K562 (cell line): ENCODE results near the gene BTN3A1. TPM values are rescaled to one million over a fixed set of nuclear protein-coding genes. Genes with fewer than 3 reads are reported as not detected.
A peak's percentile ranks its signal among the peaks of the same experiment; 100 is the strongest.

Experiments used
- ADNP ChIP-seq: fragments of 200-800 bp; sonication (Bioruptor generic); IDR thresholded peaks from 2 replicates; pipeline ENCODE4 v1.6.1; 2016; ENCODE audit warnings: missing genetic modification characterization, missing compliant biosample characterization
- CBX1 ChIP-seq: sonication (generic); IDR thresholded peaks from 2 replicates; pipeline ENCODE4 v1.6.1; 2016; ENCODE audit warnings: antibody characterized with exemption, low read depth, mild to moderate bottlenecking
- CHD1 ChIP-seq: fragments of 200-600 bp; sonication (generic); IDR thresholded peaks from one replicate; pipeline ENCODE4 v1.6.1; 2012; ENCODE audit warnings: mild to moderate bottlenecking, moderate library complexity, low read length, inconsistent platforms
- EP400 ChIP-seq: fragments of 450-650 bp; IDR thresholded peaks from 2 replicates; pipeline ENCODE4 v1.6.1; 2017; ENCODE audit warnings: antibody characterized with exemption, mild to moderate bottlenecking, moderate library complexity
- FOXJ2 ChIP-seq: fragments of 200-800 bp; sonication (Bioruptor generic); IDR thresholded peaks from 2 replicates; pipeline ENCODE4 v1.6.1; 2016; ENCODE audit warnings: missing genetic modification characterization, missing compliant biosample characterization
- GATA2 ChIP-seq: sonication (generic); formaldehyde crosslinking; IDR thresholded peaks from 2 replicates; pipeline ENCODE4 v1.4.0; 2020; ENCODE audit warnings: mild to moderate bottlenecking, missing genetic modification reagents
- HOXB6 ChIP-seq: fragments of 250-450 bp; sonication (Bioruptor Pico); IDR thresholded peaks from 2 replicates; pipeline ENCODE4 v1.5.1; 2022; ENCODE audit warnings: mild to moderate bottlenecking, borderline replicate concordance
- LEF1 ChIP-seq: fragments of 450-650 bp; IDR thresholded peaks from 2 replicates; pipeline ENCODE4 v1.6.1; 2016; ENCODE audit warnings: mild to moderate bottlenecking
- MXI1 ChIP-seq: IDR thresholded peaks from 2 replicates; pipeline ENCODE4 v1.6.1; 2011; ENCODE audit warnings: low read depth, mild to moderate bottlenecking, improper control_type of control experiment, low read length
- POLR2B ChIP-seq: fragments of 450-650 bp; IDR thresholded peaks from 2 replicates; pipeline ENCODE4 v1.6.1; 2018; ENCODE audit warnings: low read depth; ENCODE audit not compliant: partially characterized antibody
- RBM17 ChIP-seq: fragments of 200-400 bp; formaldehyde crosslinking; IDR thresholded peaks from 2 replicates; pipeline ENCODE4 v1.6.1; 2017; ENCODE audit warnings: low read depth, mild to moderate bottlenecking, low read length, borderline replicate concordance
- SLC30A9 ChIP-seq: fragments of 250-450 bp; sonication (Bioruptor Pico); IDR thresholded peaks from 2 replicates; pipeline ENCODE4 v1.8.0; 2022; ENCODE audit warnings: mild to moderate bottlenecking, moderate library complexity
- SP2 ChIP-seq: IDR thresholded peaks from 2 replicates; pipeline ENCODE4 v1.6.1; 2011; ENCODE audit warnings: mild to moderate bottlenecking, low read depth, low read length, moderate library complexity; ENCODE audit not compliant: poor library complexity, severe bottlenecking; ENCODE audit errors: extremely low read depth
- TEAD1 ChIP-seq, 2 experiments: fragments of 450-650 bp in 1 of 2; sonication (generic) in 1 of 2; formaldehyde crosslinking; IDR thresholded peaks; 2 replicates each; pipeline versions ENCODE4 v1.4.0 to v1.8.0; 2020 to 2022; ENCODE audit warnings: mild to moderate bottlenecking in 2 of 2, missing genetic modification reagents in 1 of 2
- TRIM24 ChIP-seq, 2 experiments: fragments of 450-650 bp; IDR thresholded peaks; 2 replicates each; pipeline ENCODE4 v1.6.1; 2016
- TSC22D4 ChIP-seq: fragments of 450-650 bp; IDR thresholded peaks from 2 replicates; pipeline ENCODE4 v1.6.1; 2016; ENCODE audit warnings: missing genetic modification characterization, missing biosample characterization, control low read depth
- ZBTB8A ChIP-seq: fragments of 450-650 bp; IDR thresholded peaks from 2 replicates; pipeline ENCODE4 v1.6.1; 2018; ENCODE audit warnings: mild to moderate bottlenecking, moderate library complexity; ENCODE audit not compliant: partially characterized antibody
- ZC3H8 ChIP-seq: fragments of 450-650 bp; IDR thresholded peaks from 2 replicates; pipeline ENCODE4 v1.6.1; 2017
- ZKSCAN1 ChIP-seq: fragments of 150-350 bp; IDR thresholded peaks from 2 replicates; pipeline ENCODE4 v1.6.1; 2016; ENCODE audit warnings: low read depth, low read length
- ZNF263 ChIP-seq: sonication (generic); formaldehyde crosslinking; IDR thresholded peaks from 2 replicates; pipeline ENCODE4 v1.8.0; 2022; ENCODE audit warnings: mild to moderate bottlenecking, missing genetic modification reagents, borderline replicate concordance
- ZNF274 ChIP-seq: IDR thresholded peaks from 2 replicates; pipeline ENCODE4 v1.6.1; 2011; ENCODE audit warnings: low read depth, mild to moderate bottlenecking, low read length, moderate library complexity, borderline replicate concordance
- ZNF695 ChIP-seq: fragments of 450-650 bp; formaldehyde crosslinking; IDR thresholded peaks from 2 replicates; pipeline ENCODE4 v1.4.0; 2020; ENCODE audit warnings: mild to moderate bottlenecking, moderate library complexity
- ZNF830 ChIP-seq: fragments of 250-450 bp; sonication (Bioruptor Pico); IDR thresholded peaks from 2 replicates; pipeline ENCODE4 v1.5.0; 2021; ENCODE audit warnings: mild to moderate bottlenecking
- polyA plus RNA-seq, 8 experiments: library from polyadenylated mRNA; depleted of rRNA in 4 of 8; stranded (reverse) in 5 of 8; unstranded in 3 of 8; fragments of >200 nt; fragmentation: Nextera tagmentation in 2 of 8; fragmentation: Illumina TruSeq in 1 of 8; extraction: Ambion mirVana in 2 of 8; extraction: Trizol in 1 of 8; gene quantifications; 2 replicates each; pipeline versions ENCODE4 v1.2.1 to v1.2.3, GENCODE V29; 2011 to 2014; ENCODE audit warnings: inconsistent platforms in 1 of 8, missing spikeins in 1 of 8
- total RNA-seq, 7 experiments: library from RNA; depleted of rRNA in 6 of 7; stranded (reverse); fragments of >200 nt in 6 of 7; fragmentation: Illumina TruSeq in 2 of 7; extraction: Trizol in 2 of 7; gene quantifications; 2 replicates each; pipeline versions ENCODE4 v1.2.1 to v1.2.3, GENCODE V29; 2011 to 2021; ENCODE audit warnings: low replicate concordance in 1 of 7
- TF ChIP-seq, protein P1 (sequence below): fragments of 250-450 bp; sonication (Bioruptor Pico); IDR thresholded peaks from 2 replicates; pipeline ENCODE4 v1.5.0; 2020; ENCODE audit warnings: mild to moderate bottlenecking
- TF ChIP-seq, protein P2 (sequence below): sonication (generic); formaldehyde crosslinking; IDR thresholded peaks from 2 replicates; pipeline ENCODE4 v1.8.0; 2023; ENCODE audit warnings: missing genetic modification reagents, mild to moderate bottlenecking, borderline replicate concordance
- TF ChIP-seq, protein P3 (sequence below): fragments of 250-450 bp; sonication (Bioruptor Pico); IDR thresholded peaks from 2 replicates; pipeline ENCODE4 v1.8.0; 2021; ENCODE audit warnings: moderate library complexity, mild to moderate bottlenecking, inconsistent platforms

Gene BTN3A1
- total and polyA plus RNA-seq, 9 of the 15 experiments (the other 6 are each of a cell fraction or from before 2014, with no cell fraction given) = 0.84 to 8.5 (median 3.9) TPM

DNA sequence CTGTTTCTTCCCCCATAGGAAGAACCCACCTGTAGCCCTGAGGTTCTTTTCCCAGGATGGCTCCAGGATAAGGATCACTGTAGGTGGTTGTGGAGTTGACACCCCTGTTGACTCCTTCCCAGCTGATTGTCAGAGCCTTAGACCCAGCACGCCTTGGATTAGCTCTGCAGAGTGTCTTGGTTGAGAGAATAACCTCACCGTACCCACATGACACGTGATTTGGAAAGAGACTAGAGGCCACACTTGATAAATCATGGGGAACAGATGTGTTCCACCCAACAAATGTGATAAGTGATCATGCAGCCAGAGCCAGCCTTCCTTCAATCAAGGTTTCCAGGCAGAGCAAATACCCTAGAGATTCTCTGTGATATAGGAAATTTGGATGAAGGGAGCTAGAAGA, 12.2 kb downstream of the BTN3A1 start (continued):
- no peak for TF ChIP-seq GATA2
- TF ChIP-seq ZKSCAN1 = no peak
- no peak for TF ChIP-seq ZNF830 (CRISPR knock-in tag)
- TF ChIP-seq TEAD1 (CRISPR knock-in tag; IDR thresholded peaks at IDR 0.05) = peak in 1 of 2 experiments; percentile 40; a peak in 1 of 4 replicates
- TF ChIP-seq HOXB6 = no peak
- TF ChIP-seq TRIM24 (IDR thresholded peaks at IDR 0.05) = no peak
- TF ChIP-seq, protein P1, sequence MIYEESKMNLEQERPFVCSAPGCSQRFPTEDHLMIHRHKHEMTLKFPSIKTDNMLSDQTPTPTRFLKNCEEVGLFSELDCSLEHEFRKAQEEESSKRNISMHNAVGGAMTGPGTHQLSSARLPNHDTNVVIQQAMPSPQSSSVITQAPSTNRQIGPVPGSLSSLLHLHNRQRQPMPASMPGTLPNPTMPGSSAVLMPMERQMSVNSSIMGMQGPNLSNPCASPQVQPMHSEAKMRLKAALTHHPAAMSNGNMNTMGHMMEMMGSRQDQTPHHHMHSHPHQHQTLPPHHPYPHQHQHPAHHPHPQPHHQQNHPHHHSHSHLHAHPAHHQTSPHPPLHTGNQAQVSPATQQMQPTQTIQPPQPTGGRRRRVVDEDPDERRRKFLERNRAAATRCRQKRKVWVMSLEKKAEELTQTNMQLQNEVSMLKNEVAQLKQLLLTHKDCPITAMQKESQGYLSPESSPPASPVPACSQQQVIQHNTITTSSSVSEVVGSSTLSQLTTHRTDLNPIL (CRISPR knock-in tag) = no peak
- TF ChIP-seq, protein P2, sequence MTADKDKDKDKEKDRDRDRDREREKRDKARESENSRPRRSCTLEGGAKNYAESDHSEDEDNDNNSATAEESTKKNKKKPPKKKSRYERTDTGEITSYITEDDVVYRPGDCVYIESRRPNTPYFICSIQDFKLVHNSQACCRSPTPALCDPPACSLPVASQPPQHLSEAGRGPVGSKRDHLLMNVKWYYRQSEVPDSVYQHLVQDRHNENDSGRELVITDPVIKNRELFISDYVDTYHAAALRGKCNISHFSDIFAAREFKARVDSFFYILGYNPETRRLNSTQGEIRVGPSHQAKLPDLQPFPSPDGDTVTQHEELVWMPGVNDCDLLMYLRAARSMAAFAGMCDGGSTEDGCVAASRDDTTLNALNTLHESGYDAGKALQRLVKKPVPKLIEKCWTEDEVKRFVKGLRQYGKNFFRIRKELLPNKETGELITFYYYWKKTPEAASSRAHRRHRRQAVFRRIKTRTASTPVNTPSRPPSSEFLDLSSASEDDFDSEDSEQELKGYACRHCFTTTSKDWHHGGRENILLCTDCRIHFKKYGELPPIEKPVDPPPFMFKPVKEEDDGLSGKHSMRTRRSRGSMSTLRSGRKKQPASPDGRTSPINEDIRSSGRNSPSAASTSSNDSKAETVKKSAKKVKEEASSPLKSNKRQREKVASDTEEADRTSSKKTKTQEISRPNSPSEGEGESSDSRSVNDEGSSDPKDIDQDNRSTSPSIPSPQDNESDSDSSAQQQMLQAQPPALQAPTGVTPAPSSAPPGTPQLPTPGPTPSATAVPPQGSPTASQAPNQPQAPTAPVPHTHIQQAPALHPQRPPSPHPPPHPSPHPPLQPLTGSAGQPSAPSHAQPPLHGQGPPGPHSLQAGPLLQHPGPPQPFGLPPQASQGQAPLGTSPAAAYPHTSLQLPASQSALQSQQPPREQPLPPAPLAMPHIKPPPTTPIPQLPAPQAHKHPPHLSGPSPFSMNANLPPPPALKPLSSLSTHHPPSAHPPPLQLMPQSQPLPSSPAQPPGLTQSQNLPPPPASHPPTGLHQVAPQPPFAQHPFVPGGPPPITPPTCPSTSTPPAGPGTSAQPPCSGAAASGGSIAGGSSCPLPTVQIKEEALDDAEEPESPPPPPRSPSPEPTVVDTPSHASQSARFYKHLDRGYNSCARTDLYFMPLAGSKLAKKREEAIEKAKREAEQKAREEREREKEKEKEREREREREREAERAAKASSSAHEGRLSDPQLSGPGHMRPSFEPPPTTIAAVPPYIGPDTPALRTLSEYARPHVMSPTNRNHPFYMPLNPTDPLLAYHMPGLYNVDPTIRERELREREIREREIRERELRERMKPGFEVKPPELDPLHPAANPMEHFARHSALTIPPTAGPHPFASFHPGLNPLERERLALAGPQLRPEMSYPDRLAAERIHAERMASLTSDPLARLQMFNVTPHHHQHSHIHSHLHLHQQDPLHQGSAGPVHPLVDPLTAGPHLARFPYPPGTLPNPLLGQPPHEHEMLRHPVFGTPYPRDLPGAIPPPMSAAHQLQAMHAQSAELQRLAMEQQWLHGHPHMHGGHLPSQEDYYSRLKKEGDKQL (CRISPR knock-in tag) = no peak
- no peak for TF ChIP-seq EP400
- no peak for TF ChIP-seq MXI1
- no peak for TF ChIP-seq LEF1
- no peak for TF ChIP-seq RBM17
- no peak for TF ChIP-seq ZNF263 (CRISPR knock-in tag)
- no peak for TF ChIP-seq ZC3H8
- 0 out of 2 replicates have a peak, but pooled peaks have one; percentile 30 for TF ChIP-seq ADNP
- TF ChIP-seq, protein P3, sequence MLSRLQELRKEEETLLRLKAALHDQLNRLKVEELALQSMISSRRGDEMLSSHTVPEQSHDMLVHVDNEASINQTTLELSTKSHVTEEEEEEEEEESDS = no peak
- TF ChIP-seq ZNF695 (CRISPR knock-in tag) = no peak
- TF ChIP-seq ZBTB8A = no peak
- no peak for TF ChIP-seq CBX1
- no peak for TF ChIP-seq ZNF274
- no peak for TF ChIP-seq SLC30A9
- no peak for TF ChIP-seq POLR2B
- TF ChIP-seq SP2 = no peak
- no peak for TF ChIP-seq CHD1
- TF ChIP-seq TSC22D4 (tag) = no peak
- no peak; the same call in 1 of the 2 replicates for TF ChIP-seq FOXJ2
